Stimulated activated CD4-positive, alpha-beta T cell treated with anti-CD3 and anti-CD28 coated beads, TNF-alpha, amount 100 ng/mL, for 1 hour (primary cell): ENCODE results near the gene RMI2.
"Not testable (repeated sequence)": the region's sequence is repeated elsewhere in the genome, so short reads cannot be mapped to it uniquely, and the experiment has no call there.

ENCODE experiments used
- DNase-seq, 3 donors: peaks; one replicate each; pipeline ENCODE4 v3.0.0-alpha.2; 2020; ENCODE audit warnings: low read depth in 3 of 3, low spot score in 1 of 3

RMI2 gene

DNA sequence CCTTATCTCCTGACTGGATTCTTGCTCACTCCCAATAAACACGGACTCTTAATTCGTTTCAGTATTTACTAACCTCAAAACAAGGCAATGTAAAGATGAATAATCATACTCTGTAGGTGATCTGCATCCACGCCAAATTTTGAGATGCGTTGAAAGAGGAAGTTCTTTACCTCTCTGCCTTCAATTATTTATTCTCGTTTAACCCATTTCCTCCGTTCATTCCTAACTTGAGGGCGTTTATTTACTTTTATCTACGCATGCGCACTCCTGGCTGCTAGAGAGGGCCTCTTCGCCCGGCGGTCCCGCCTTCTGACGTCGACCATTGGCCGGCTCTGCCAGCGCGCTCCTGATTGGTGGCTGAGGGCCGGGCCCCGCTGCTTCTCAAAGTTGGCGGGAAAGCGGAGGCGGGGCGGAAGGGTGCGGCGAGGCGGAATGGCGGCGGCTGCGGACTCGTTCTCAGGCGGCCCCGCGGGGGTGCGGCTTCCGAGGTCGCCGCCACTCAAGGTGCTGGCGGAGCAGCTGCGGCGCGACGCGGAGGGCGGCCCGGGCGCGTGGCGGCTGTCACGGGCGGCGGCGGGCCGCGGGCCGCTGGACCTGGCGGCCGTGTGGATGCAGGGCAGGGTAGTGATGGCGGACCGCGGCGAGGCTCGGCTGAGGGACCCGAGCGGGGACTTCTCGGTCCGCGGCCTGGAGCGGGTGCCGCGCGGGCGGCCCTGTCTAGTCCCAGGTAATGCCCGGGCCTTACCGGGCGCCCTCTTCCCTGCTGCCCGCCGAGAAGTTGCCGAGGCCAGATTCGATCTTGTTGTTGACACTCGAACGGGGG, at the start of gene RMI2:
Gene RMI2, plus strand, starts transcription at position 420 of the 823 bp plus-strand sequence. Its CDS starts 13 bp downstream, at position 433.
- peak; percentile 85 to 93 (median 92) for DNase-seq

DNA sequence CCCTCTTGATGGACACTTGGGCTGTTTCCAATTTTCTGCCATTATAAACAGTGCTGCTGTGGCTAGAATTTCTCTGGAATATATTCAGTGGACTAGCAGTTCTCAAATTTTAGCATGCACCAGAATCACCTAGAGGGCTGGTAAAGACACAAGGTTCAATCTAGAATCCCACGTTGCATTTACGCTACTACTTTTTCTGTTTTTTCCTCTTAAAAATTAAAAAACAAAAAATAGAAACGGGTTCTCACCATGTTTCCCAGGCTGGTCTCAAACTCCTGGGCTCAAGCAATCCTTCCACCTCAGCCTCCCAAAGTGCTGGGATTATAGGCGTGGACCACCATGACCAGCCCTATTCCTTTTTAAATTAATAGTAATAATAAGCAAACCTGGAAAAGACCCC, 49.6 kb upstream of the RMI2 start:
- no peak for DNase-seq

DNA sequence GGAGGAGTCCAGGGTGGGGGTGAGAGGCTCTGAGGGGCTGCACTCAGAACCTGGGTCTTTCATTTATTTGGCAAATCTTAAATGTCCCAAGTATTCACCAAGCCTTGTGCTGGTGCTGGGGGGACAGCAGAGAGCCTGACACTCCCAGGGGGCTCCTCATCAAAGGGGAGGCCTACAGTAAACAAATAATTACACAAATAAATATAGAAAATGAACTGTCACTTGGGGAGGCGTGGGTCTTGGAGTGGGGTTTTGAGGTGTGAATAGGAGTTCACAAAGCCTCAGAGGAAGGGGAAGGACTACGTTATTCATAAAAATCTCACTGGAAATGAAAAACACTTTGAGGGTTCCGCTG, 48.9 kb upstream of the RMI2 start:
- DNase-seq = no peak

DNA sequence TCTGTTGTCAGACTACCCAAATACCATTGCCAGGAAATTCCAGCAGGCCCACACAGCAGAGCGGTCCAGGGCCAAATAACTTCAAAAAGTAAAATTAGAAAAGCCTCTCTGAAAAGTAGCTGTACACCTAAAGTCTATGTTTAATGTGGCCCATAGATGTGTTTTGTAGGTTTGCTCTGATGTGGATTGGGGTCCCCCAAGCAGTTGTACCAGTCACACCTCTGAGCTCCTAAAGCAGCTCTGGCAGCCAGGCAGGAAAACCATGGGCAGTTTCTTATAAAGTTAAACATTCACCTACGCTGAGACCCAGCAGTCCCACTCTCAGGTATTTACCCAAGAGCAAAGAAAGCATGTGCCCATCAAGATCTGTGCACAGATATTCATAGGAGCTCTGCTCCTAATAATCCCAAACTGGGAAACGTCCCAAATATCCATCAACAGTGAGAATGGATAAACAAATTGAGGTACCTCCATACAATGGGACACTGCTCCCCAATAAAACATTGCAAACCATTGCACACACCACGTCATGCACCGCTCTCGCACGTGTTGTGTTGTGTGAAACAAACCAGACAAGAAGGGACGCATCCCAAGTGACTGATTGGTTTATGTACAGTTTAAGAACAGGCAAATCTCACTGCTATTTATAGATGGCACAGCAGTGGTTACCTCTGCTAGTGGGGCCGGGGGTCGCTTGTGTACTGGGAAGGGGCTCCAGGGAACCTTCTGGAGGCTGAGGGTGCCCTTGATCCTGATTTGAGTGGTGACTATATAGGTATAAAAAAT, 48.4 kb upstream of the RMI2 start:
- DNase-seq = no peak

DNA sequence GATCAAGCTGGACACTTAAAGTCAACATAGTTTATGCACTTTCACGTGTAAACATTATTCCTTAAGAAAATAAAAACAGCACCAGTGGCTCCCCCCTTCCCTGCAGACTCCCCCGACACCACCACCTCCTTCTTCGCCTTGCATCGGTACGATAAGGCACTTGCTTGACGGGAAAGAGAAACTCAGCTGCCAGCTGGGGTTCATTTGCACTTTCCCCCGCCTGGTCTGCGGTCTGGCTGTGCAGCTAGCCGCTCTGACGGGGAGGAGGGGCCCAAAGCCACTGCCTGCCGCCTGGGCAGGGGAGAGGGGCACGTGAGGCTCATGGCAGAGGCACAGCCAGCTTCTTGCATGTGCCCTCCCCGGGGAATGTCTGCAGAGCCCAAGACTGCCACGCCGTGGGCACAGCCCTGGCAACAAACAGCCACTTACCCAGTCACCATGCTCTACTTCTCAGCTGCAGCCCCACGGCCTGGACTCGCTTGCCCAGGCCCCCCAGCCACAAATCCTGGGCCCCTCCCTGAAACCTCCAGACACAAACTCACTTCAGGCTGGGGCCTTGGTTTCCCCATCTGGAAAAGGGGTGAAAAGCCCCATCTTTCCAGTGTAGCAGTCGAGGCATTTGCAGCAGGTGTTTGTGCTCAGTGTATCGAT, 47.6 kb upstream of the RMI2 start:
- peak; percentile 18 to 40 (median 39) for DNase-seq

DNA sequence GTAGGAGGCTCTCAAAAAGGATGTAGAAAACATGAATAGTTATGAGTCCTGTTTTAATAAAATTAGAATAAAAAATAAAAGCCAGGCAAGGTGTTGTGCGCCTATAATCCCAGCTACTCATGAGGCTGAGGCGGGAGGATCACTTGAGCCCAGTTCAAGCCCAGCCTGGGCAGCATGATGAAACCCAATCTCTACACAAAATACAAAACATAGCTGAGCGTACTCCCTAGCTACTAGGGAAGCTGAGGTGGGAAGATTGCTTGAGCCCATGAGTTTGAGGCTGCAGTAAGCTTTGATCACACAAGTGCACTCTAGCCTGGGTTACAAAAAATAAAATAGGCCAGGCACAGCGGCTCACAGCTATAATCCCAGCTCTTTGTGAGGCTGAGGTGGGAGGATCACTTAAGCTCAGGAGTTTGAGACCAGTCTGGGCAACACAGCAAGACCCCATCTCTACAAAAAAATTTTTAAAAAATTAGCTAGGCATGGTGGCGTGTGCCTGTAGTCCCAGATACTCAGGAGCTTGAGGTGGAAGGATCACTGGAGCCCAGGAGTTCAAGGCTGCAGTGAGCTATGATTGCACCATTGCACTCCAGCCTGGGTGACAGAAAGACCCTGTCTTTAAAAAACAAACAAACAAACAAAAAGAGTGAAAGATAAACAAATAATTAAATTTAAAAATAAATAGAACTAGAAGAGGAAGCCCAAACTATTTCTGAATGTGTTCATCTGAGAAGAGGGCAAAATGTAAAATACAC, 46.9 kb upstream of the RMI2 start:
- no peak for DNase-seq

DNA sequence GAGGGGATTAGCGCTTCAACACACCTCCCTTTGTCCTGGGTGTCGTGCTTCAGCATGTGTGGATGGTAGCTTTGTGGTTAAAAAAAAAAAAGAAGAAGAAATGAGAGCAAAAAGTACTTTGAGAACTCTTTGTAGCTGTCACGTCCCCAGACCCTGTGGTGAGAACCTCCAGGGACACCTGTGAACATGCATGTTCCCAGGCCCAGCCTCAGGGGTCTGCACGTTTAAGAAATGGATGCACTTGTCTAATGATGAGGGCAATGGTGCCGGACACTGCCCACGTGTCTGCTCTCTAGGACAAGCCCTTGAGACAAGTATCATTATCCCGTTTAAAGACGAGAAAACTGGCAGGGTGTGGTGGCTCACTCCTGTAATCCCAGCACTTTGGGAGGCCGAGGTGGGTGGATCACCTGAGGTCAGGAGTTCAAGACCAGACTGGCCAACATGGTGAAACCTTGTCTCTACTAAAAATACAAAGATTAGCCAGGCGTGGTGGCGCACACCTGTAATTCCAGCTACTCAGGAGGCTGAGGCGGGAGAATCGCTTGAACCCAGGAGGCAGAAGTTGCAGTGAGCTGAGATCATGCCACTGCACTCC, 46.2 kb upstream of the RMI2 start:
- DNase-seq = not testable (repeated sequence)

DNA sequence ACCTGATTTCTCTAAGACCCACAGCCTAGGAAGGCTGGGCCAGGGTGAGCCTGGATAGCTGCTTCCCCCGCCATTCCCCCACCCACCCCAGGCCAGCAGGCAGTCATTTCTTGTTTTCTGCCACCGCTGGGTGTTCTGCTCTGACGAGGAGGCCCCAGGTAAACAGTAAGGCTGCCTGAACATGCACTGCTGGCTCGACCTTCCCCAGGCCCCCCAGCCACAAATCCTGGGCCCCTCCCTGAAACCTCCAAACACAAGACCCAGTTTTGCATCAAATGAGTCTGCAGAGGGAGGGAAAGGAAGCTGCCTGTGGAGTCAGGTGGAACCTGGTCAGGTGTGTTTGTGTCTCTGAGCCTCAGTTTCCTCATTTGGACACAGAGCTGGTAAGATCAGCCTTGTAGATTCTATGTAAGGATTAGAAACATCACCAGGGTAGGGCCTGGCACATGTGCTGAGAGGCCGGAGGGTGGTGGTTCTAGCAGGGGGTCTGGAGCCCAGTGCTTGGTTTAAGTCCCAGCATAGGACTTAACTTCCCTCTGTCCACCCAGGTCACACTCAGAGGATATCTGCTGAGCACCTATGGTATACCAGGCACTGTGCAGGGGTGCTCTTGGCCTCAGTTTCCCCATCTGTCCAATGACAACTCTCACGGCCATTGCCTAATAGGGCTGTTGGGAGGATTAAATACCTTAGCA, 45.2 kb upstream of the RMI2 start:
- DNase-seq = no peak

DNA sequence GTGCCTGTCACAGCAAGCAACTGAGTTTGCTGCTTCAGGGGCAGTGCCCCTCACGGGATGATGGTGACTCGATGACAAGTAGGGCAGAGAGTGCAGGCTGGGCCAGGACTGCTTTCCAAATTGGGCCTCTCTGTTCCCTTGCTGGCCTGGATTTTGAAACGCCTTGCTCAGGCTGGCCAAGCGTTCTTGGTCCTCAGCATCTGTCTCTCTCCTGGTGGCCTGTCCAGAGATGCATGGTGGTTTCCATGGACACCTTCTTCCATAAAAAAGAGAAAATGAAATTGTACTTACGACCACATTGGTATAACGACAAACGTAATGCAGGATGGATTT, 44.7 kb upstream of the RMI2 start:
- no peak for DNase-seq

DNA sequence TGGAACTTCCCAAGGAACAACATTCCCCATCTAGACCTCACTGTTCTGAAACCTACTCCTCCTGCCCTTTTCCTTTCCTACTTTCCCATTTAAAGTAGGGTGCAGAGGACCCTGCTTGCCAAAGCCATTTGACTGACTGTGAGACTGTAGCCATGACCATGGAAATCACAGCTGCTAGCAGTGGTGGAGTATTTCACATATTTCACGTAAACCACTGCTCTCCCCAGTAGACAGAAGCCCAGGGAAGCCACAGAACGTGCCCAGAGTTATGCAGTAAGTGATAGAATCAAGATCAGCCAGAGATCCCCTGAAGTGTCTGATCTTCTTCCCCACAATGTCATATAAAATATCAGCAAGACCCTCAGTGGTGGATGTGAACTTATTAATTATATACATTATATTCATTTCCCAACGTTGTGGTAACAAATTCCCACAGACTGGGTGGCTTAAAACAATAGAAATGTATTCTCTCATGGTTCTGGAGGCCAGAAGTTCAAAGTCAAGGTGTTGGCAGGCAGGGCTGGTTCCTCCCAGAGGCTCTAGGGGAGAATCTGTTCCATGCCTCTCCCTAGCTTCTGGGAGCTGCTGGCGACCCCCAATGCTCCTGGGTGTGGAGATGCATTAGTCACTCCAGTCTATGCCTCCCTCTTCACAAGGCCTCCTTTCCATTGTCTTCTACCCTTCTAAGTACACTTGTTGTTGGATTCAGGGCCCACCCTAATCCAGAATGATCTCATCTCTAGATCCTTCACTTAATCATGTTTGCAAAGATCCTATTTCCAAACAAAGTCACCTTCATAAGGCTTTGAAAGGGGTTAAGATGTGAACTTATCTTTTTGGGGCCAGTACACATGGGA, 43.4 kb upstream of the RMI2 start:
- no peak for DNase-seq

DNA sequence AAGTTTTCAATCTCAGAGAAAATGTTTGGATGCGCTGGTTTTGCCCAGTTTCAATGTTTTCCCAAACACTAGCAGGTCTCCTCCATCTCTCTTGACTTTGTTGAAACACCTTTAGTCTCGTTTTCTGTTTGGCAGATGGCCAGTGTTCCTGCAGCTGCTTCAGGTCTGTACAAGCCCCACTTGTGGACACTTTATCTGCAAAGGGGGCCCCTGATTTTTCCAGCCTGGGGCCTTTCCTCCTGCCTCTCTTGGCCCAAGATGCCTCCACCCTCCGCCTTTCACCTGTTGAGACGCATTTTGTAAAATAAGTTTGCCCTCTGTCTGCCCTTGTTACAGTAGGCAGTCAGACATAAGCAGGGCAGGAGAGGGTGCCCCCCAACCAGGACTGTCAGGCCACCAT, 42.3 kb upstream of the RMI2 start:
- no peak for DNase-seq

DNA sequence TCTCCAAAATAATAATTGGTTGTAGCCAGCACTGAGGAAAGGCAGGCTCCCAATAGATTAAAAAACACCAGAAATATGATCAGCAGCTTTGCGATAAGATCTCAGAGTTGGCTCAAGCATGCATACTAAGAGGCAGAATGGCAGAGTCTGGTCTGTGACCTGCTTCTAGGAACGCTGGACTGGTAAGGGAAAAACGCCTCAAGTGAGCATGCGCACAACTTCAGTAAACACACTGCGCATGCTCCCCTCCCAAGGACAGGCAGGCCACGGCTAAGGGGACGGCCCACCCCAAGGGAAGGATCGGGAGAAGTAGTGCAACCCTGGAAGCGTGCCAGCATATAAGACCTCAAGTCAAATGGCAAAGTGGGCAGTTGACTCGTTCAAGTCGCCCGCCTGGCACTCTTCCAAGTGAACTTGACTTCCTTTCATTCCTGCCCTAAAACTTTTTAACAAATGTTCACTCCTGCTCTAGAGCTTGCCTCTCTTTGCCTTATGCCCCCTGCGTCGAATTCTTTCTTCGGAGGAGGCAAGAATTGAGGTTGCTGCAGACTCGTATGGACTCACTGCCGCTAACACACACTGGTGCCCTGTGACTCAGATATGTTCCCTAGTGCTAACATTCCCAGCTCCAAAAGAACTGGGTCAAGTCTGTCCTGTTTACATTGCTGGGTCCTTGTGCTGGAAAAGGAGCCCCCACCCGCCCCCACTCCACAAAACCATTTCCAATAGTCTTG, 41.7 kb upstream of the RMI2 start:
- no peak for DNase-seq

DNA sequence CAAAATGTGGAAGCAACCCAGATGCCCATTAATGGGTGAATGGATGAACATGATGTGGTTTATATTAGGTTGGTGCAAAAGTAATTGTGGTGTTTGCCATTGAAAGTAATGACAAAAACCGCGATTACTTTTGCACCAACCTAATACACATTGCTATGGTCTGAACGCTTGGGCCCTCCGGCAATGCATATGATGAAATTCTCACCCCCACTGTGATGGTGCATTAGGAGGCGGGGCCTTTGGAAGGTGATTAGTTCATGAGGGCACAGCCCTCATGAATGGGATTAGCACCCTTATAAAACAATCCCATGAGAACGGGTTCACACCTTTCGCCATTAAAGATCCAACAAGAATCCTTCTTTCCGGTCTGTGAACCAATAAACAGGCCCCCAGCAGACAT, 38.9 kb upstream of the RMI2 start:
- DNase-seq = no peak

DNA sequence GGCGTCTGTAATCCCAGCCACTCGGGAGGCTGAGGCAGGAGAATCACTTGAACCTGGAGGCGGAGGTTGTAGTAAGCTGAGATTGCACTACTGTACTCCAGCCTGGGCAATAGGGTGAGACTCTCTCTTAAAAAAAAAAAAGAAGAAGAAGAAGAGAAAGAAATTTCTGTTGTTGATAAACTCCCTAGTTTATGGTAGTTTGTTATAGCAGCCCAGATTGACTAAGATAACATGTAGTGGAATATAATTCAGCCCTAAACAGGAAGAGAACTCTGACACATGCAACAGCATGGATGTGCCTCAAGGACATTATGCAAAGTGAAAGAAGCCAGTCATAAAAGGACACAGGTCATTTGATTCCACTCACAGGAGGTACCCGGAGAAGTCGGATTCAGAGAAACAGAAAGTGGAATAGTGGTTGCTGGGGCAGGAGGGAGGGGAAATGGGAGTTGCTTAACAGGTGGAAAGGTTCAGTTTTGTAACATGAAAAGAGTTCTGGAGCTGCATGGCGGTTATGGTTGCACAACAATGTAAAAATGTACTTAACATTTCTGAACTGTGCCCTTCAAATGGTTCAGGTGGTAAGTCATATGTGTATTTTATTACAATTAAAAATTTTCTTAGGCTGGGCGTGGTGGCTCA, 38.1 kb upstream of the RMI2 start:
- no peak for DNase-seq

DNA sequence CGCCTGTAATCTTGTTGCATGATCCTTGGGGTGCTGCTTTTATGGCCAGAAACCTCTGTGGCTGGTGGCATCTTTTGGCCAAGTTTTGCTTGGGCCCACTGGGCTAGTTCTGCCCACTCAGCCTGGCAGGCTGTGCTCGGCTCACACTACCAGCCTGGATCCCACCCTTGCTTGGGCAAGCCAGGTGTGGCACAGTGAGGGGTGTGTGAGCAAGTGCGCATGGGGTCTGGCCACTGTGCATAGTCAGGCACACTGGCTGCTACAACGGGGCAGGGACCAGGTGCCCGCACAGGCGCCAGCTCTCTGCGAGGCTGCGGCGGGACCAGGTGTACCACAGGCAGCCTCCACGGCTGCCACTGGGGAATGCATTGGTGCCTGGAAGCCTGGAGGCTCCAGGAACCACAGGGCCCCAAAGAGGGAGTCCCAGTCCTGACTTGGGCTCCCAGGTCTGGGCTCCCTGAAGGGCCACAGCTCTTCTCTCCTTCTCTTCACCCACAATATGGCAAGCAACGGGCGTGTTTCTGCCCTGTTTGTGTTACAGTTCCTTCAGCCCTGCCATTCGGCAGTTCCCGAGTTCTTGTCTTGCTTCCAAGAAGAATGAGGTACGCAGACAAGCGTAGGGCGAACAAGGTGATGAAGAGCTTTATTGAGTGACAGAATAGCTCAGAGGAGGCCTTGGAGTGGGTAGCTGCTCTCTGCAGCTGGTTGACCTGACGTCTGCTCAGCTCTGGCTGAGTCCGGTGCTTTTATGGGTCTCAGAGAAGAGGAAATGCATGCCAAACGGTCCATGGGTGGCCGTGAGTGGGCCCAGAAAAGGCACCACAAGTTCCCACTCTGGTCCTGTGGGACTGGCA, 37.4 kb upstream of the RMI2 start:
- DNase-seq = no peak

DNA sequence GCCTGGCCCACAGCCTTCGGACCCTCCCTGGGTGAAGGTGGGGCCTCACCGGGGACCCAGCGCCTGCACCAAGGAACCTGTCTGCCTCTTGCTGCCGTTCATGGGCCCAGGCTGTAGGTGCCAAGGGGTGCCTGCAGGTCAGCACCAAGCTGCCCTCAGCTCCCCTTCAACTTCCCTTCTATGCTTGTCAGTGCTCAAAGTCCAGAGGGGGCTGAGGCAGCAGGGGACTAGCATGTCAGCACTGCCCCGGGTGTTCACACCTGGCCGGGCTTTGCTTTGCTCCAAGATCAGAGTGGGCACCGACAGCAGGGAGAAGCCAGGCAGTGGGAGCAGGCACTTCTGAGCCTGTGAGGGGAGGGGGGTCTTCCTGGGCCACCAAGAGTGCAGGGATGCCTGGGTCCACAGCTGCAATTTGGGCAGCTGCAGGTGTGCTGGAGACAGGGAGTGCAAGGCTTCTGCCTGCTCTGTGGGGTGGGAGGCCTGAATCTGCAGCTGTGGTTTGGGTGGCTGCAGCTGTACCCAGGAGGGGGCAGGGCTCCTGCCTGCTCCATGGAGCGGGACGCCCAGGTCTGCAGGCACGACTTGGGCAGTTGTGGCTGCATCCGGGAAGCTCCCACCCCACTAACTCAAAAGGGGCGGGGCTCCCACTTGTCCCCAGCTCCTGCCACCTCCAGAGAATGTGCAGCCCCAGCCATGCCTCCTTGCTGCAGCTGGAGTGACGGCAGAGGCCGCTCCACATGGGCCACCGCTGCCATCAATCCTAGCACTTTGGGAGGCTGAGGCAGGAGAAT, 36.6 kb upstream of the RMI2 start:
- no peak for DNase-seq
